ENCODE data around the gene IL1RL1.

The IL1RL1 gene

DNA sequence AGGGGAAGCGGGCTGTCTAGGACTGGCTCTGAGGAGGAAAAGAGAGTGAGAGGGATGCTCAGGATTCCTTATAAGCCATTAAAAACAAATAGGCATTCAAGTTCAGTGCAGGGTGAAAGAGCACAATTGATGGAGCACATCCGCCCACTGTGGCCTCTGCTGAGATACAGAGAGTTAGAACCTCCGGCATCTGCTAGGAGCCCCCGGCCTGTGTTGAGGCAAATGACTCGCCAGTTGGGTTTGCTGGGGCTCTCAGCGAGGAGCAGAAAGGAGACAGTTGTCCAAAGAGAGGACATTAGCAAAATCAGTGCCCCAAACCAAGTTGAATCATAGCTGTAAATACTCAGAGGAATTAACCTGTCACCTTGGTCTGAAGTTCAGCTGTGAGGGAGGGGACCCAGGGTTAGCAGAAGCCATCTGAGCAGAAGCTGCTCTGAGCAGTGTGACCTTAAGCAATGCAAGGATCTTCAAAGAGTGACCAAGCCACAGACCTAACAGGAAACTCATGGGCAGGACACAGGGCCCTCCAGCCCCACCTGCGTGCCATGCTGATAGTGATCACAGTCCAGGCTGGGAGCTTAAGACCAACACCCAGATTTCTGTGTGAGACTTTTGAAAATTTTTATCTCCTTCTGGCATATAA, 88.3 kb downstream of the IL1RL1 start:
- no peak for DNase-seq (ENCODE audit: low read depth)
- H3K4me3 ChIP-seq (ENCODE audit: low read depth, low read length), result no peak overlapping the region

DNA sequence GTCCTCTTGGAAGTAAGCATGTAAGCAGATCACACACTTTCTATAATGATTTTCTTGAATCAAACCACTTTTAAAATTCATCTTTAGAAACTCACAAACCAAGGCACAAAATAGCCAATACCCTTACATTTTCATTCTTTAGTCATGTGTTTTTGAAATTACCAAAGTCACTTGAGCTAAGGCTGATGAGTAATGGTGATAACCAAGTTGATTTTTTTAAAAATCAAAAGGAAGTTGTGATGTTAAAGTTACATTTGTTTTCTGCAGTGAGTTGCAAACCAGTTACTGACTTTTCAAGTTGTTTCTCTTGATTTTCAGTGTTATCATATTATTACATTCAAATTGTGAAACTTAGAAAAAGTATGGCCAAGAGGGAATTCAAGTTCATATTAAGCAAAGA, 90.1 kb downstream of the IL1RL1 start:
- no peak overlapping the region for H3K4me3 ChIP-seq (ENCODE audit: low read depth, low read length)
- DNase-seq (ENCODE audit: low read depth), result no peak
